Measurements from ENCODE around the gene FTH1.
"Not testable (repeated sequence)": the region's sequence is repeated elsewhere in the genome, so short reads cannot be mapped to it uniquely, and the experiment has no call there.

The FTH1 gene

GRCh38 chr11:61978703-61979661, 11.5 kb upstream of the FTH1 start:
- no peak for DNase-seq

DNA sequence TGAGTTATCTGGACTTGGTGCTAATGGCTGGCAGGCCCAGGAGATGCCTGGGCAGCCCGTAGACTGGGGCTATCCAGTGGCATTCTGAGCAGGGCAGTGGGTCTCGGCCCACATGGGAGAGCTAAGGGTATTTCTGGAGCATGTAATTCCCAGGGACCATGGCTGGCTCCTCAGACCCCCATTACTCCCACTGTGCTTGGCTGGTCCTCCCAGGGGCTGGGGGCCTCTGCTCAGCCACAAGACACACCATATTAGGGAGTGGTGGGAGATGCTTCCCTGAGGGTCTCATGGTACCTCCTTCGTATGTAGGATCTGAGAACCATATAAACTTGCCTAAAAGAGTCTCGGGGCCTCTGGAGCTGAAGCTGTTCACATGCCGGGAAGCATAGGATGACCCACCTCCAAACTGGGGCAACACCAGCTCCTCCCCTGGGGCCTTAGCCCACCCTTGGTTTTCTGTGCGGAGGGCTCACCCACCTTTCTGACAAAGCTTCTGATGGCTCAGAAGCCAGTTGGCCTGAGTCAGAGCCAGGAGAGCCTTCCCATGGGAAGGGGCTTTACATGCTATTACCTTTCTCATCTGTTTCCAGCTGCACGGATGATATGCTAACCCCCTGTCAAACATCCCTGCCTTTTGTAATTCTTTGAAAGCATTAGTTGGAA, 9.5 kb upstream of the FTH1 start:
- DNase-seq = no peak

- DNase-seq = no peak
Observed at GRCh38 chr11:61976420-61976800, 9.0 kb upstream of the FTH1 start.

GRCh38 chr11:61975638-61976419, 8.4 kb upstream of the FTH1 start:
- DNase-seq = no peak

DNA sequence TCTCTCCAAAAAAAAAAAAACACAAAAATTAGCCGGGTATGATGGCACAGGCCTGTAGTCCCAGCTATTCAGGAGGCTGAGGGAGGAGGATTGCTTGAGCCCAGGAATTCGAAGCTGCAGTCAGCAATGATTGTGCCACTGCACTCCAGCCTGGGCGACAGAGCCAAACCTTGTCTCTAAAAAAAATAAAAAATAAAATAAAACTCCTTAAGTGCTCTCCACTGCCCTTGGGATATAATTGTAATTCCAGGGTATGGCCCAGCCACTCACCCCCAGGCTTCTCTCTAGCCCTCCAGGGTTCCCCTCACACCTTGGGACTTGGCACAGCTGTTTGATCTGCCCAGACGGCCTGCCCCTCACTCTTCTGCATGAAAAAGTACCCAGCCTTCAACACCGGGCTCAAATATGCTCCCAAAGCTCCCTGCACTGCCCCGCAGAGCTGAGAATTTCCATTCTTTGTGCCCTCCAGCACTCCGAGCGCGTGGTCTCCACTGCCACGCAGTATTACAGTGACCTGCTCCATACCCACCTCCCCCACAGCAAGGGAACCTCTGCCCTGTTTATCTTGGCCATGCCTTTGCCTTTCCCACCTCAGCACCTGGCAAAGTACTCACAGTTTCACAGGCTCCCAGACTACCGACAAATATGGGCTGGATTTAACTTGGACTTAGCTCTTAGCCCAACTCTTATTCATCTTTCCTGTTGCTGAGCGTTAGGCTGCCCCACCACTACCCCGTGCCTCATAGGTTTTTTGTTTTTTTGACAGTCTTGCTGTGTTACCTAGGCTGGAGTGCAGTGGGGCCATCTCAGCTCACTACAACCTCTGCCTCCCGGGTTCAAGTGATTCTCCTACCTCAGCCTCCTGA, 7.6 kb upstream of the FTH1 start:
- no peak for DNase-seq

- DNase-seq = no peak
Observed at GRCh38 chr11:61973476-61974162, 6.2 kb upstream of the FTH1 start.

DNA sequence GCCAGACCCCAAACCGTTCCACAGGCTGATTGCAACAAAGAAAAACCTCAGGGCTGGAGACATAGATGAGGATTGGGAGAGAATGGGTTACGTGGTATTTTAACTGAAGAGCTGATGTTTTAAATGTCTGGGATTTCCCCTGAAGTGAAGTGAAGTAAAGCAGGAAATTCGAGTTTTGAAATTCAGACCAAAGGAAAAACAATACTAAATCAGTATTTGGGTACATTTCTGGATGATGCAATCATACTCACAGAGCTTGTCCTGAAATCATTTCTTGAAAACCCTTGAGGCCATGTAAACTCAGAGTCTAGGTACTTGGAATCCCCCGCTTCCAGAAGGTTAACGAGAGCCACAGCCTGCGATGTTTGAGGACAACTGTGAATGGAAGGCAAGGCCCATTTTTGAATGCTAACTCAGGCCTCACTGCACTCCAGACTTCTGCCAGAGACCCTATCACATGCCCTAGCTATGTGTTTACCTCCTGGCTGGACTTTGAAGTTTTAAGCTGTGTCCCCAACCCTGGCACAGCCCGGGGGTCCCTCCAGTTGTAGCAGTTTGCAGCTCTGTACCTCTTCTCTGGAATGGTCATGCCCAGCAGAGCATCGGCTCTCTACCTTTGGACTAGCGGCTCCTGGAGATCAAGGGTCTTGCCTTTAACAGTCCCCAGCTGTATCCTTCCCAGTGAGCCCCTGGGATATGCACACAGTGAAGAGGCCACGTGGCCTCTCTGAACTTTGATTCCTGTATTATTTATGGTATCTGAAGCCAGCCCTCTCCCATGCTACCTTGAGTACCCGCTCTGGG, 5.4 kb upstream of the FTH1 start:
- no peak for DNase-seq

GRCh38 chr11:61972112-61972671, 4.8 kb upstream of the FTH1 start:
- DNase-seq = no peak

DNA sequence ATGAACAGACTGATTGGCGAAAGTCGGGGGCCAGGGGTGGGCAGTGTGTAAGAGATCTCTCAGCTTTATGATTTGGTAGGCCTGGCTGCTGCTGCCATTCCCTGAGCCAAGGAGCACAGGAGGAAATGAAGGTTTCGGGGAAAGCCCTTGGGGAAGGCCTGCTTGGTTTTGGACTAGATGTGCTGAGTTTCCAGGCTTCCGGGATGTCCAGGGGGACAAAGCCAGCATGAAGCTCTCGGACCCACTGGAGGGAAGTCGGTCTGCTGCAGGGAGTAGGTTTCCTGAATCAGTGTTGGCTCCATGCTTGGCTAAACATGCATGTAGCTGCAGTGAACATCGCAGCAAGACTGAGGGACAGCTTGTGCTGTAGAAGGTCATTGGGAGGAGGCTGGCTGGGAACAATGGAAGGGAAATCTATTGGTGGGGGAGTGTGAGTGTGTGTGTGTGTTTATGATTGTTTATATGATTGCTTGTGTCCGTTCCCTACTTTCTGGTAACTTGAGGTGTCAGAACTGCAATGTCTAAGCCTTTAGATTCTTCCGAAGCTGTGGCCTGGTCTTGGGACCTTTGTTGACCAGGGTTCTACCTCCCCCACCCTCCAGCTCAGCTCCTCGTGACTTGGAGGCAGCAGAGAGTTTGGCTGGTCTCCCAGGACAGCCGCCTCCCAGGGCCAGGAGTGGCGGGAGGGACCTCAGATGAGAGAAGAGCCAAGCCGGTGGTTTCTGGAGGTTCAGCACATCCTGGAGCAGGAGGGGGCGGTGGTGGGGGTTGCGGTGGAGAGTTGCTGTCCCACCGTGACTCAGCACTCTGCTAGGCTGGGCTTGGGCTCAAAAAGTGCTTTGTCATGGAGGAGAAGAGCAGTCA, 4.0 kb upstream of the FTH1 start:
- peak; percentile 41 for DNase-seq

DNA sequence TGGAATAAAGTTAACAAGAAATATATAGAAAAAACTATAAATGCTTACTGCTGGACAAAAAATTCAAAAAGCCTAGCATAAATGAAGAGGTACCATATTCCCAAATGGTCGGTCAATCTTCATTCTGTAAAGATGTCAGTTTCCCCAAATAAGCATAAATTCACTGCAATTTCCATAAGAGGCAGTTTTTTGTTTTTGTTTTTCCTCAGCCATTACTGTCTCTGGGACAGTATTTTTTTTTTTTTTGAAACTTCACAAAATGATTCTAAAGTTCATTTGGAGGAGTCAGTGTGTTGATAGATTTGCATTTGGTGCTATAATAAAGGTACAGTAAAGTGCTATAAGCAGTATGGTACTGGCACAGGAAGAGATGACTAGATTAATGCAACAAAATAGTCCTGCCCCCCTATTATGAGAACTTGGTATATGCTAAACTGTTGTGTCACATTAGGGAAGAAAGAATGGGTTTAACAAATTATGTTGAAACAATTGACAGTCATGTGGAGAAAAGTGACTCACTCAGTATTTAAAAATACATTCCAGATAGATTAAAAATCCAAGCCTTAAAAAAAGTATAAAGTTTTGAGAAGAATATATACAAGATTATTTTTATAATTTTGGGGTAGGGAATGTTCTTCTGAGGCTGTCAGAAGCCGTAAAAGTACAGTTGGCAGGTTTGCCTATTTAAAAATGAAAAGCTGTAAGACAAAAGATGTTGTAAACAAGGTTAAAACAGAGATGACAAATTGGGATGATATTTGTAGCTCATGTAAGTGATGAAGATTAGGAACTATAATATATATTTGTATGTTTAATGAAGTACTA, 2.6 kb upstream of the FTH1 start:
- DNase-seq = no peak

DNA sequence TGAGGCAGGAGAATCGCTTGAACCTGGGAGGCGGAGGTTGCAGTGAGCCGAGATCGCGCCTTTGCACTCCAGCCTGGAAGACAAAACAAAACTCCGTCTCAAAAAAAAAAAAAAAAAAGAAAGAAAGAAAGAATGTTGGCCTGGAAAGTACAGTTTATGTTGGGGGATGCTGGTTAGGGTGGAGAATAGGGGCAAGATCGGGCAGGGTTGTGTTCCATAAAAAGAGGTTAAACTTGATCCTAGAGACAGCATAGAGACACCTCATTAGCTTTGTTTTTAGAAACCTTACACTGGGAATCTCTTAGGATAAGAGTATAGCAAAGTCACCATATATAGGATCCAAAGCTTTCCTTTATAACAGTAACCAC, 1.9 kb upstream of the FTH1 start:
- no peak for DNase-seq

- no peak for DNase-seq
Observed at GRCh38 chr11:61968758-61969390, 1.4 kb upstream of the FTH1 start.

DNA sequence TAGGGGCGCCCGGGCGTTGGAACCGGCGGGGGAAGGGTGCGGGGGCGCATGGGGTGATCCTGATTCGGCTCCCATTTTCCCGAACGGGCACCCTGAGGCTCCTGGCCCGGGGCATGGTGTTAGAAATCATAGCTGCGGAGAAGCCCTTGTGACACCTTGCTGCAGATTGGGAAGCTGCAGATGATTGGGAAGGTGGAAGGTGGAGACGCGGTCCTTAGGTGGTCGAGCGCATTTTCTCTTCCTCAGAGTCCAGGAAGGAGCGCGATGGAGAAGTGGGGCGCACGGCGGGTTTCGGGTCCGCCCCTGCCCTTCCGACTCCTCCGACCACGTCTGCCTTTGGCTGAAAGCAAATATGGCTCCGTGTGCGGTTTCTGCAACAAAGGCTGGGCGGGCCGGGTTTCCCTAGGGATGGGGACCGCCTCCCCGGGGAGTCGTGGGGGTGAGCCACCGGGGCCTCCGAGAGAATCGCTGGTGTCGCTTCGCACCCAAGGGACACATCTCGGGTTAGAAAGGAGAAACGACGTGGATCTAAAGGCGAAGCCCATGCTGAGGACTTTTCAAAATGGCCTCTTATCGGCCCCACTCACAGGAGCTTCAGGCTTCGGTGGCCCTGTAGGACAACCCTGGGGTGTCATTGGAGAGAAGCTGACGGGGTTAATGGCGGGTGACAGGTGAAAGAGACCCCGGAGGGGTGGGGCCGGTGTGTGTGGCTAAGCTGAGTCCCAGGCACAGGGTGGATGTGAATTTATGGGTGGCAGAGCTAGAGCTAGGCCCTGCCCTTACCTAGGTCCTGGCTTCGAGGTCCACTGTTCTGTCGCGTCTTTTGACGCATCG, 707 bp upstream of the FTH1 start:
- DNase-seq = no peak

DNA sequence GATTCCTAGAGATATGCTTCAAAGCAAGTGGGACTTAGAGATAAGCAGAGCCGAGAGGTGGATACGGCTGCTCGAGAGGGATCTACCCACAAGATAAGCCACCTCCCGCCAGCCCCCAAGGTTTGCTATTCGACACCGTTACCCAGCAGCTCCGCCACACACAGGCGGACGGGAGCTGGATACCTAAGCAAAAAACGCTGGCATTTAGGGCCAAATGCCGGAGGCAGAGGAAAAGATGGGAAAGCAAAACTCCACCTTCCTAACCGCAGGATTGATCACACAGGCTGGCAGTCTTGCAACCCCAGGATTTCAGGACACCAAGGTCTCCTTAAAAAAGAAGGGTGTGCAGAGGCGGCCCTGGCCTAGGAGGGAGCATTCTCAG, 709 bp downstream of the FTH1 start:
- DNase-seq = no peak

GRCh38 chr11:61964666-61965271, 2.7 kb downstream of the FTH1 start:
- DNase-seq = not testable (repeated sequence)

DNA sequence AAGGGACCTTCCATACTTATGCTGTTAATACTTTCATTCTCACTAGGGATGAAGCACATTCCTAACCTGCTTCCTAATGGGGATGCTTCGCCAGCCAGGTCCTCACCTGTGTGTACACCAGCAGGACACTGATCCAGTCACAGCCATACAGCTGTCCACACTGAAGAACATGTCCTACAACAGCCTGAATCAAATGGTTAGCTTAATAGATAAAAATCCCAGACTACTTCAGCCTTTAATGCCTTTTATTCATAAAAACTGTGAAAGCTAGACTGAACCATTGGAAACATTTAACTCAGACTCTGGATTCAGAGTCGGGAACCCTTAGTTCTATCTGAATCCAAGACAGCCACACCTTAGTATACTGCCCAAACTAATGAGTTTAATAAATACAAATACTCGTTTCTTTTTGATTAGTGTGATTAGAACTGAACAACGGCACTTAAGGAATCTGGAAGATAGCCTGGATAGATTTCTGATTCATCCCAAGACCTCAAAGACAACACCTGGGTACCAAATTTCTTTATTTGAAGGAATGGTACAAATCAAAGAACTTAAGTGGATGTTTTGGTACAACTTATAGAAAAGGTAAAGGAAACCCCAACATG, 3.3 kb downstream of the FTH1 start:
- no peak for DNase-seq

Measured in NCI-H1048 (cell line).